ENCODE data around the gene JARID2. TPM values are rescaled to one million over a fixed set of nuclear protein-coding genes. Genes with fewer than 3 reads are reported as not detected.

Gene JARID2
- total and polyA plus RNA-seq, 4 donors, result 1.4 to 12.3 (median 3.4) TPM

DNA sequence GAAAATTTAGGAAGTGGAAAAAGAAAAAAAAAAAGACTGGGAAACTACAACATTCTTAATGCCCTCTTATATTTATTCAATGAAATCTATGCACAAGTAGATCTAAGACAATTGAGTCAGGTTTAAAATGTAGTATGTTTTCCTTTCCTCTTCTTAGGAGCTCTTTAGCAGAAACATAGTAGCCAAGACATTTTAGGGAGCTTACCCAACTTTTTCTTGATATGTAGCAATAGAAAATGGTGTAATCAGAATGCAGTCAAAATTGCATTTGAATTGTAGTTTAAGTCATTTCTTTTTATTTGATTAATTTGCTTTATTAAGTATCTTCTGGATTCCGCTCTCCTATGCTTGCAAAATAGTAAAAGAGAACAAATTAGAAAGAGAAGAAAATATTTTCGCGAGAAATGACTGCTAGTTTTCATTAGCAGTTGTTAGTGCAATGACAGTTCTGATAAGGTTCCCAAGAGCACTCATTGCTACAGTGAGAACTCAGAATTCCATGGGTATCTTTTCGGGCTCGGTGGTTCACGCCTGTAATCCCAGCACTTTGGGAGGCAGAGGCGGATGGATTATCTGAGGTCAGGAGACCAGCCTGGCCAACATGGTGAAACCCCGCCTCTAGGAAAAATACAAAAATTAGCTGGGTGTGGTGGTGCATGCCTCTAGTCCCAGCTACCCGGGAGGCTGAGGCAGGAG is 52.2 kb downstream of the JARID2 start:
- no peak for TF ChIP-seq RAD21 (IDR thresholded peaks at IDR 0.05)
- no peak for TF ChIP-seq HNF4G (IDR thresholded peaks at IDR 0.05)
- no peak for TF ChIP-seq GABPA (IDR thresholded peaks at IDR 0.05 in 1 of 2, conservative IDR thresholded peaks at IDR 0.05 in 1 of 2)
- TF ChIP-seq REST (IDR thresholded peaks at IDR 0.05), result no peak
- no peak for TF ChIP-seq ZBTB33 (IDR thresholded peaks at IDR 0.05)
- TF ChIP-seq, protein P1, sequence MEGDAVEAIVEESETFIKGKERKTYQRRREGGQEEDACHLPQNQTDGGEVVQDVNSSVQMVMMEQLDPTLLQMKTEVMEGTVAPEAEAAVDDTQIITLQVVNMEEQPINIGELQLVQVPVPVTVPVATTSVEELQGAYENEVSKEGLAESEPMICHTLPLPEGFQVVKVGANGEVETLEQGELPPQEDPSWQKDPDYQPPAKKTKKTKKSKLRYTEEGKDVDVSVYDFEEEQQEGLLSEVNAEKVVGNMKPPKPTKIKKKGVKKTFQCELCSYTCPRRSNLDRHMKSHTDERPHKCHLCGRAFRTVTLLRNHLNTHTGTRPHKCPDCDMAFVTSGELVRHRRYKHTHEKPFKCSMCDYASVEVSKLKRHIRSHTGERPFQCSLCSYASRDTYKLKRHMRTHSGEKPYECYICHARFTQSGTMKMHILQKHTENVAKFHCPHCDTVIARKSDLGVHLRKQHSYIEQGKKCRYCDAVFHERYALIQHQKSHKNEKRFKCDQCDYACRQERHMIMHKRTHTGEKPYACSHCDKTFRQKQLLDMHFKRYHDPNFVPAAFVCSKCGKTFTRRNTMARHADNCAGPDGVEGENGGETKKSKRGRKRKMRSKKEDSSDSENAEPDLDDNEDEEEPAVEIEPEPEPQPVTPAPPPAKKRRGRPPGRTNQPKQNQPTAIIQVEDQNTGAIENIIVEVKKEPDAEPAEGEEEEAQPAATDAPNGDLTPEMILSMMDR (IDR thresholded peaks at IDR 0.05; ENCODE audit: low read depth, low read length, missing input control), result no peak
- TF ChIP-seq SP1 (IDR thresholded peaks at IDR 0.05), result no peak
- TF ChIP-seq JUND (IDR thresholded peaks at IDR 0.05), result no peak
- no peak for TF ChIP-seq NR2F2 (IDR thresholded peaks at IDR 0.05)
- TF ChIP-seq EGR1 (IDR thresholded peaks at IDR 0.05; ENCODE audit: low read depth in 2 of 2), result no peak
- TF ChIP-seq, protein P2, sequence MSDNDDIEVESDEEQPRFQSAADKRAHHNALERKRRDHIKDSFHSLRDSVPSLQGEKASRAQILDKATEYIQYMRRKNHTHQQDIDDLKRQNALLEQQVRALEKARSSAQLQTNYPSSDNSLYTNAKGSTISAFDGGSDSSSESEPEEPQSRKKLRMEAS (IDR thresholded peaks at IDR 0.05), result no peak
- no peak for TF ChIP-seq HNF4A (conservative IDR thresholded peaks at IDR 0.05)
- TF ChIP-seq FOXA2 (IDR thresholded peaks at IDR 0.05), result no peak
- TF ChIP-seq RXRA (IDR thresholded peaks at IDR 0.05), result no peak
- WGBS, result 92% methylated on average over 9 of the region's 9 CpGs
- Histone ChIP-seq H3K4me3 (ENCODE audit: low read depth in 1 of 3, low read length in 3 of 3) (no peak overlapping the region), H3K9ac (ENCODE audit: low read depth in 1 of 2, low read length in 2 of 2) (no peak overlapping the region), H3K9me3 (ENCODE audit: control insufficient read depth in 4 of 4, low read length in 3 of 4) (no peaks in the 10 kb centered on the region), H3K36me3 (ENCODE audit: control insufficient read depth in 4 of 4, insufficient read depth in 3 of 4, low read depth in 1 of 4, low read length in 3 of 4) (no peaks in the 10 kb centered on the region), H3K27ac (ENCODE audit: low read depth in 1 of 2, low read length in 2 of 2) (no peak overlapping the region), H3K27me3 (ENCODE audit: control insufficient read depth in 4 of 4, insufficient read depth in 4 of 4, low read length in 3 of 4) (no peaks in the 10 kb centered on the region), H3K4me1 (ENCODE audit: control insufficient read depth in 4 of 4, insufficient read depth in 4 of 4, low read length in 3 of 4) (peaks cover 0 to 5% (median 2%) of the 10 kb centered on the region in 4 donors)
- DNase-seq (ENCODE audit: low spot score), result no peak

Data from liver (tissue), 9 donors.